Prostate gland (tissue), 2 donors: ENCODE data around the gene VAPB.

Experiments used
- CTCF ChIP-seq, 4 experiments: fragments of 200-600 bp in 2 of 4; fragments of 450-650 bp in 2 of 4; sonication (generic) in 2 of 4; IDR thresholded peaks; 1 replicate in 3 of 4; 2 replicates in 1 of 4; pipeline ENCODE4 v1.5.1; 2016 to 2019; ENCODE audit warnings: antibody characterized with exemption in 4 of 4, mild to moderate bottlenecking in 2 of 4, moderate library complexity in 2 of 4
- POLR2A ChIP-seq: fragments of 450-650 bp; IDR thresholded peaks from one replicate; pipeline ENCODE4 v1.6.1; 2016; ENCODE audit warnings: antibody characterized with exemption, mild to moderate bottlenecking
- POLR2AphosphoS5 ChIP-seq: sonication (generic); formaldehyde crosslinking; IDR thresholded peaks from one replicate; pipeline ENCODE4 v1.6.1; 2017; ENCODE audit warnings: antibody characterized with exemption

GRCh38 chr20:58377766-58378401 is 11.1 kb upstream of the VAPB start:
- TF ChIP-seq CTCF (IDR thresholded peaks at IDR 0.05), result no peak
- no peak for TF ChIP-seq POLR2AphosphoS5
- TF ChIP-seq POLR2A, result no peak
